Stimulated activated CD4-positive, alpha-beta T cell treated with anti-CD3 and anti-CD28 coated beads, Interleukin-4, amount 100 ng/mL, for 24 hours (primary cell): ENCODE data around the gene C4orf33.

Experiments used
- DNase-seq: peaks from one replicate; pipeline ENCODE4 v3.0.0-alpha.2; 2020

The C4orf33 gene

DNA sequence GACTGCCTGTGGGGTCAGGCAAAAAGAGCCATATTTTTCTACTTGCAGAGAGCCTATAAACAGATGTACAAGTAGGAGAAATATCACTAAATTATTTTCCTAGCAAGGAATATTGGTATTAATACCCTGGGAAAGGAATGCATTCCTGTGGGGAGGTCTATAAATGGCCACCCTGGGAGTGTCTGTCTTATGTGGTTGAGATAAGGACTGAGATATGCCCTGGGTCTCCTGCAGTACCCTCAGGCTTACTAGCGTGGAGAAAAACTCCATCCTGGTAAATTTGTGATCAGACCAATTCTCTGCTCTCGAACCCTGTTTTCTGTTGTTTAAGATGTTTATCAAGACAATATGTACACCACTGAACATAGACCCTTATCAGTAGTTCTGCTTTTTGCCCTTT, 35.4 kb downstream of the C4orf33 start:
- no peak for DNase-seq

DNA sequence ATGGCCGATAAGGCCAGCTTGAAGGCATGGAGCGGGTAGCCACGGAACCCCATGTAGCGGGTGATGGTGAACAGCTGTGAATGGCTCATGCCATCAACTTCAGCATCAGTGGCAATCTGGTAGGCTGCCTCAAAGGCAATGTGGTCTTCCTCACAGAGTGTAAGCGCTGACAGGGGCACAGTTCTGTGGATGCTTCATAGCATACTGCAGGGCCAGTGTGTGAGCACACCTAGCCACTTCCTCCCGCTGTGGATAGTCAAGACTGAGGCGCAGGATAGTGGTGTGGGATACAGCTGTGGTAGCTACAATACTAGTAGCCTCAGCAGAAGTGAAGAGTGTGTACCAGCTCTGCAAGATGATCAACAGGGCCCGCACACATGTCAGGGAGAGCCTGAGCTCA, 40.5 kb downstream of the C4orf33 start:
- no peak for DNase-seq

DNA sequence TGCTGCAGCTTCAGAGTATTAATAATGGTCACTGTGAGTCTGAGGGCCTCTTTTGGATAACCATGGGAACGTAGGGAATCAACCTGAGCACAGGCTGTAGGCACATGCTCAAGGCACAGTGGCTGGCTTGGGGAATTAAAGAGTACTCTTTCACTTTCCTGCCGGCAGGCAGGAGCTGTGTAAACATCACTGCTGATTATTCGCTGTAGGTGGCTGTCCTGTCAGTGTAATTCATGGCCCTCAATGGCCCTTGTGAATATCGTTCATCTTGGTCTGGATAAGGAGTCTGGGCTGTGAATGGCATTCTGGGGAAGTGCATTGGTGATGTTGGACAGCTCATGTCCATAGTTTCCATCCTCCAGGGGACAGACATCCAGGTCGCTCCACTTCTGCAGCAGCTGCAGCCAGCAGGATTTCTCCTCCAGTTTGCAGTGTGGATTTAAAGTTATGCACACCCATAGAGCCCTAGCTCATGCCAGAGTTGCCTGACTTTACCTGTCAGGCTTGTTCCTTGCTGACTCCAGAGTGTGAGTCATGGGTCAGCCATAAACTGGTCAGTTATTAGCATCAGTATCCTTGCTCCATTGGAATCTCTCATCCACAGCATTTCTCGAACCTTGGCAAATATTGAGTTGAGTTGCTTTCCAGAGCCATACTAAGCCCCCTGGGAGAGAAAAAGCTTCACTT, 43.0 kb downstream of the C4orf33 start:
- DNase-seq = no peak

GRCh38 chr4:129140521-129140920, 44.6 kb downstream of the C4orf33 start:
- DNase-seq = no peak

DNA sequence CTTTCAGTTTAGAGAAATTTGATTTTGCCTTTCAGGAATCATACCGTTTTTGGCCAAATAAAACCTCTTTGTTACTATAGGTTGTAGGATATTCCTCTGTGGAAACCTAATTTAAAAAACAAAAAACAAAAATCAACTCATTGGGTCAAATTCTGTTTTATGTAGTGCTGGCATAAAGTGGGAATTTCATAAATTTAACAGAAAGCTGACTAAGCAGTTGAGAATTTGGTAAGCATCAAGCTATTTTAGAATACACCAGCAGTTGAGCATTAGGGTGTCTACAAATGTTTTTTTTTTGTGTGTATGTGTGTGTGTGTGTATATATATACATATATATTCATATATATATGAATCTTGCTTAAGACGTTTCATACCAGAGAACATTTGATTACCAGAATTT, 47.4 kb downstream of the C4orf33 start:
- no peak for DNase-seq

- DNase-seq = no peak
These were observed 48.8 kb downstream of the C4orf33 start for GRCh38 chr4:129144755-129145206.

DNA sequence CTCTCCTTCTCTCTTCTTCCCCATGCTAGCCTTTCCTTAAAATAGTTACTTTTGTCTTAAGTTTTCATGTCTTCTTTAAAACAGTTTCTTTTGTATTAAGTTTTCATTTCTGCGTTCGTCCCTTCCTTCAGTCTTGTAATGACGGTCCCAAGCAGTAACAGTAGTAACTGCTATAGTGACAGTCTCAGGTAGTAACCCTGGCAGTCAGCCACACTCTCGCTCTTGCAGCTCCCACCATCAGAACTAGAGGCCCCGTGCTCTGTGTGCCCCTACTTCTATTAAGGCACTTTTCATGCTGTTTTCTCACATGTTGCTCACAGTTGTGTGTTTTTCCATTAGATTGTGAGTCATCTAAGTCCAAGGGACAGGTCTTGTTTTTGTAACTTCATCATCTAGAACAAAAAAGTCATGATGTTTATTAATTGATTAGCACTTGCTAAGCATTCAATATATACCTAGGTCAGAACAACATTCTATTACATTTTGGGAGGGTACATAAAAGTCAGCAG, 49.3 kb downstream of the C4orf33 start:
- DNase-seq = no peak

DNA sequence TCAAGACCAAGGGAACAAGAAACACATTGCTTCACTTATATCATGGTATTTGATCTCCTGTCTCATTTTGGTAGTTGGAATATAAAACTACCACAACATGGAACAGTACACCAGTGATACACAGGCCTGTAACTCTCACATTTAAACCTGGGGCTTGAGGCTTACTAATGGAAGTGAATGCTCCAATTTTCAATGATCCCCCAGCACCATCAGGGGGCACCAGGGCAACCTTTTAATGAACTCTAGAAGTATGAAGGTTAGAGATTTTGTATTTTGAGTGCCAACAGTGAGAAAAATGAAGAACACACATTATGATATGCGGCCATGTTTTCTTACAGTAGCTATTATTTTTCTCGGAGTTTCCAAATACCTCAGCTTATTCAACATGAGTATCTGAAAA, 50.7 kb downstream of the C4orf33 start:
- DNase-seq = no peak

DNA sequence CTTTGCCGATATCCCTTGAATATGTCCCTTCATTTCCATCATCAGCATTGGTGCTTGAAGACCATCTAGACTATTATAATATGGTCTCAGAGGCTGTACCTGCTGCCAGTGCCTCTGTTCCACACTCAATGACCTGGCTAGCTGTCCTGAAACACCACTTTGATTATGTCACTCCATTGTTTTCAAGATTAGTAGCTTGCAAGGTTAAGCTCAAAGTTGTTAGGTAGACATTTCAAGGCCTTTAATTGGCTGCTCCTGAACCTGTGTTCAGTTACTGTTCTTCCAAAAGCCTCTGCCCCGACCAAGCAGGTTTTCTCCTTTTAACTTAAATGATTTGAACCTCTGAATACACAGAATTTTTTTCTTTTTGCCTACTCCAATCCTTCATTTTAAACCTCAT, 52.9 kb downstream of the C4orf33 start:
- DNase-seq = no peak

DNA sequence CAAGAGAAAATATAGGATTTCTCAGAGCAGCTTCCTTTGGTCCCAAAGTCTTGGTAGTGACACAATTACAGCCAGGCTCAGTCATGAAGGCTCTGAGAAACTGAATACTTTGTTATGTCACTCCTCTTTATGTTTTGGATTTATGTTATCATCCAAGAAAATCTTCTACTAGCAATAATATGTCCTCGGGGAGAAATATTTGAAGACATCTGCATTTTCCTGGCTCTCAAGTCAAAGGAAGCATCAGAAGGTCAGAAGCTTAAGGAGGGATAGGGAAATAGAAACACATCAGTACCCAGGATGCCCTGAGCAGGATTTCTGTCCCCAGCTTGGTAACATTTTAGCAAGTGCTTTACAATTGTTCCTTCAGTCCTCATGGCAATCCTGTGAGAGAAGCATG, 54.0 kb downstream of the C4orf33 start:
- no peak for DNase-seq

DNA sequence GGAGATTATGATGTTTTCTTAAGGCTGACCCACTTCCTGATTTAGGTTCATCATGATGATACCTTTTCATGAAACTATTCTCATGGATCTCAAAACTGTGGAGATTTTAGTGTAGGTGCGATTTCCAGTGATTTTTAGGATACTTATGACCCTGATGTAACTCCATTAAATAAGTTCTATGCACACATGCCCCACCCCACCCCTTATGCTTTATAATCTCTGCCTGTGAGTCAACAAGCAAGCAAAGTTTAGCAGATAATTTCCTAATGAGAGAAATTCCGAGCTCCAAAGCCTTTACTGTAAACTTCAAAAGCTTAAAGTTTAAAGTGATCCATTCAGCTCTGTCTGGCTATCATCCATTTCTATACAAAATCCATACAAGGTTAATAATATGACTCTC, 56.4 kb downstream of the C4orf33 start:
- no peak for DNase-seq

GRCh38 chr4:129153700-129154099, 57.7 kb downstream of the C4orf33 start:
- no peak for DNase-seq

DNA sequence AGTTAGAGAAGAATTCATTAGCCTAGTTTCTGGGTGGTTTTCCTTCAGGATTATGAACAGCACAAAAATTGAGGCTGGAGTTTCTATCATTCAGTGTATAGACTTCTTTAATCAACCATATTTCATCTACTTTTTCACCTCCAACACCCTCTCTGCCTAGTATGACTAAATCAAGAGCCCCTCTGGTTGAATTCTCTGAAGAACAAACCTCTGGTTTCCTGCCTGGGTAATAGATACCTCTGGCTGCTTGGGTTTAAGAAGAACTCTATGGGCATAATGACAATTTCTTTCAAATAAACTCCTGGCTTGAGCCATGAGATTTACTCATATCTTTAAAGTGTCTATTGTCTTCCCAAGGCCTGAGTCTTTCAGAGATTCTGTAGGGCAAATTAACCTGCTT, 66.5 kb downstream of the C4orf33 start:
- no peak for DNase-seq

DNA sequence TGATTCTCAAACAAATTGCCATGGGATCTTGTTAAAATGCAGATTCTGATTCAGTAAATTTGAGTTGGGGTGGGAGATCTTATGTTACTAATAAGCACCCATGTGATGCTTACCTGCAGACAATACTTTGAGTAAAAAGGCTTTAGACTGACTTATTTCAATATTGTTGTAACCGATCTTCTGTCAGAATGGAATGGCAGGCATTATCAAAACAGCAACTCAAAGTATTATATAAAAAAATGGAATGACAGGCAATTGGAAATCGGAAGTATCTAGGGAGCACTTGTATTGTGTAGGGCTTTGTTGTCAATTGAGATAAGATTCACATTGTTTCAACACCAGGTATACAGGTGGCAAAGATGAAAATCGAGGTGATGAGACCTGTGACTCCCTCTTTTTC, 67.5 kb downstream of the C4orf33 start:
- no peak for DNase-seq

DNA sequence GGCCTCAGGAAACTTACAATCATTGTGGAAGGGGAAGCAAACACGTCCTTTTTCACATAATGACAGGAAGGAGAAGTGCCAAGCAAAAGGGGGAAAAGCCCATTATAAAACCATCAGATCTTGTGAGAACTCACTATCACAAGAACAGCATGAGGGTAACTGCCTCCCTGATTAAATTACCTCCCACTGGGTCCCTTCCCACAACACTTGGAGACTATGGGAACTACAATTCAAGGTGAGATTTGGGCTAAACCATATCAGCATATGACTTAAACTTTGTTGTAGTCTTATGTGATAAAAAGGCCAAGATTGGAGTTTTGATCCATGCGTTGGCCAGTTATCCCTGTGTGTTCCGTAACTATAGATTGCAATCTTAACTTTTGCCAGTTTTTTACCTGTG, 68.3 kb downstream of the C4orf33 start:
- no peak for DNase-seq
